HepG2 (cell line): ENCODE results near the gene AUTS2. TPM values are rescaled to one million over a fixed set of nuclear protein-coding genes. Genes with fewer than 3 reads are reported as not detected.

Experiments used
- ATAC-seq: fragments of 200-7000 bp; cut with Tn5 transposase; 3 replicates; pipeline ENCODE4 v1.9.1; 2020; ENCODE audit warnings: mild to moderate bottlenecking, moderate library complexity
- BruUV-seq: library from RNA; stranded (reverse); fragments of 400-500 nt; replicated peaks from 2 replicates; lab custom pipeline; 2021; lab: Mats Ljungman, UMichigan
- CTCF ChIA-PET: fragments of 300-600 bp; formaldehyde crosslinking; extraction: SDS; loops from one replicate; lab custom pipeline; 2021; ENCODE audit warnings: low total read pairs, inconsistent platforms, low intra/inter-chr PET ratio; lab: Yijun Ruan, JAX
- POLR2A ChIA-PET: fragments of 350-600 bp; sonication (Branson Sonifier 250); formaldehyde crosslinking; loops from one replicate; lab custom pipeline; 2020; ENCODE audit warnings: antibody characterized with exemption, inconsistent platforms; lab: Yijun Ruan, JAX
- DNase-seq: peaks from one replicate; pipeline ENCODE4 v3.0.0-alpha.2; 2015; ENCODE audit warnings: low spot score
- FAIRE-seq: peaks from 3 replicates; lab custom pipeline; 2011; peaks lifted over from hg19 to GRCh38; lab: Jason Lieb, UNC
- H2AFZ ChIP-seq: one replicate; pipeline ENCODE4 v1.6.1; 2011; ENCODE audit warnings: low read length, inconsistent platforms
- H3K27ac ChIP-seq: fragments of 300-600 bp; 3 replicates; pipeline ENCODE4 v1.8.0; 2011; ENCODE audit warnings: mixed run types, mild to moderate bottlenecking, mixed read lengths, low read length, inconsistent platforms; ENCODE audit not compliant: insufficient read depth; ENCODE audit errors: extremely low read length
- H3K27me3 ChIP-seq, 2 experiments: fragments of 200-600 bp in 1 of 2; 2 replicates in 1 of 2; 3 replicates in 1 of 2; pipeline versions ENCODE4 v1.6.0 to v1.8.0; 2011; ENCODE audit warnings: low read length in 2 of 2, mild to moderate bottlenecking in 2 of 2, moderate library complexity in 2 of 2, inconsistent platforms in 1 of 2; ENCODE audit not compliant: insufficient read depth in 2 of 2, control insufficient read depth in 1 of 2
- H3K36me3 ChIP-seq, 2 experiments: fragments of 200-600 bp in 1 of 2; replicated peaks in 1 of 2; 2 replicates in 1 of 2; 3 replicates in 1 of 2; pipeline versions ENCODE4 v1.5.1 to v1.8.0; 2011; ENCODE audit warnings: low read length in 2 of 2, inconsistent platforms in 1 of 2; ENCODE audit not compliant: insufficient read depth in 2 of 2, control insufficient read depth in 1 of 2
- H3K4me1 ChIP-seq: 2 replicates; pipeline ENCODE4 v1.5.1; 2012; ENCODE audit warnings: low read length, inconsistent platforms; ENCODE audit not compliant: insufficient read depth
- H3K4me2 ChIP-seq: 2 replicates; pipeline ENCODE4 v1.6.0; 2011; ENCODE audit warnings: low read depth, low read length, inconsistent platforms
- H3K4me3 ChIP-seq, 3 experiments: fragments of 200-600 bp in 1 of 3; sonication (generic), shearing (Covaris generic) in 1 of 3; replicated peaks in 1 of 3; 2 replicates each; pipeline ENCODE4 v1.5.1; 2011 to 2016; ENCODE audit warnings: low read length in 3 of 3, inconsistent platforms in 2 of 3, low read depth in 2 of 3, mild to moderate bottlenecking in 2 of 3, control low read depth in 1 of 3, mixed read lengths in 1 of 3; ENCODE audit not compliant: insufficient read depth in 1 of 3
- H3K79me2 ChIP-seq: one replicate; pipeline ENCODE4 v1.6.1; 2011; ENCODE audit warnings: low read length, inconsistent platforms; ENCODE audit not compliant: insufficient read depth
- H3K9ac ChIP-seq: 2 replicates; pipeline ENCODE4 v1.6.0; 2011; ENCODE audit warnings: mild to moderate bottlenecking, low read depth, low read length, inconsistent platforms; ENCODE audit not compliant: insufficient read depth
- H3K9me3 ChIP-seq: 2 replicates; pipeline ENCODE4 v1.5.1; 2012; ENCODE audit warnings: mild to moderate bottlenecking, low read length
- H4K20me1 ChIP-seq: 2 replicates; pipeline ENCODE4 v1.6.0; 2011; ENCODE audit warnings: inconsistent platforms, mild to moderate bottlenecking, low read length, moderate library complexity; ENCODE audit not compliant: insufficient read depth
- HOXA9 ChIP-seq: sonication (generic); formaldehyde crosslinking; IDR thresholded peaks from 2 replicates; pipeline ENCODE4 v1.8.1; 2022; ENCODE audit warnings: missing genetic modification reagents, mild to moderate bottlenecking, moderate library complexity, borderline replicate concordance
- MEF2D ChIP-seq: sonication (generic); formaldehyde crosslinking; IDR thresholded peaks from 2 replicates; pipeline ENCODE4 v1.5.1; 2020; ENCODE audit warnings: mild to moderate bottlenecking, missing genetic modification reagents
- PHF20 ChIP-seq: sonication (generic); formaldehyde crosslinking; IDR thresholded peaks from 2 replicates; pipeline ENCODE4 v1.5.0; 2020; ENCODE audit warnings: mild to moderate bottlenecking, missing genetic modification reagents
- ZBTB3 ChIP-seq: sonication (generic); formaldehyde crosslinking; IDR thresholded peaks from 2 replicates; pipeline ENCODE4 v1.4.0; 2020; ENCODE audit warnings: low read depth, mild to moderate bottlenecking, moderate library complexity, missing genetic modification reagents, borderline replicate concordance
- in situ Hi-C: cut with HindIII; loops from 2 replicates; pipeline ENCODE4 v1.10.0; 2017; ENCODE audit warnings: low pct_unique_long_range_greater_than_20kb; ENCODE audit not compliant: extremely low pct_ligation_motif_present
- intact Hi-C: fragments of 100-400 bp; cut with micrococcal nuclease; formaldehyde crosslinking; loops from one replicate; pipeline ENCODE4 v1.10.0; 2022; ENCODE audit not compliant: unreplicated experiment
- polyA plus RNA-seq, 8 experiments: library from polyadenylated mRNA; depleted of rRNA in 3 of 8; stranded (reverse) in 7 of 8; unstranded in 1 of 8; fragments of >200 nt; fragmentation: Illumina TruSeq in 4 of 8; extraction: Trizol in 4 of 8; gene quantifications; 2 replicates each; pipeline versions ENCODE4 v1.2.1 to v1.2.3, GENCODE V29; 2011 to 2016; ENCODE audit warnings: low read depth in 4 of 8, missing spikeins in 1 of 8, mixed read lengths in 1 of 8; ENCODE audit not compliant: insufficient read depth in 1 of 8
- total RNA-seq, 5 experiments: library from RNA; depleted of rRNA; stranded (reverse); fragments of >200 nt; fragmentation: Illumina TruSeq; extraction: Trizol; gene quantifications; 2 replicates each; pipeline ENCODE4 v1.2.3, GENCODE V29; 2016; ENCODE audit warnings: low read depth in 1 of 5
- TF ChIP-seq, protein P1 (sequence below): IDR thresholded peaks from 2 replicates; pipeline ENCODE4 v1.6.1; 2012; ENCODE audit warnings: low read length, improper control_type of control experiment
- TF ChIP-seq, protein P2 (sequence below): IDR thresholded peaks from 2 replicates; pipeline ENCODE4 v1.6.1; 2016; ENCODE audit warnings: missing genetic modification reagents, missing compliant biosample characterization

AUTS2 gene
- total and polyA plus RNA-seq, 2 of the 13 experiments (the other 11 are each of a cell fraction or from before 2014, with no cell fraction given) = 0.38 TPM; not detected in 1

- no peak for DNase-seq
- Histone ChIP-seq H3K4me2 (no peak overlapping the region), H3K27ac (no peak overlapping the region), H3K79me2 (no peaks in the 10 kb centered on the region), H3K27me3 (no peaks in the 10 kb centered on the region), H3K36me3 (no peaks in the 10 kb centered on the region), H3K4me1 (no peaks in the 10 kb centered on the region), H4K20me1 (no peaks in the 10 kb centered on the region), H3K4me3 (no peak overlapping the region), H3K9me3 (no peaks in the 10 kb centered on the region), H3K9ac (no peak overlapping the region), H2AFZ (no peak overlapping the region)
- POLR2A ChIA-PET = no interaction called here
- ATAC-seq = no peak
- CTCF ChIA-PET = no interaction called here
- intact Hi-C loops = no loop called here
- in situ Hi-C loops = no loop called here
- TF ChIP-seq HOXA9 (CRISPR knock-in tag) (no peak), ZBTB3 (CRISPR knock-in tag) (no peak), MEF2D (CRISPR knock-in tag) (no peak), PHF20 (CRISPR knock-in tag) (no peak)
- TF ChIP-seq, protein P1, sequence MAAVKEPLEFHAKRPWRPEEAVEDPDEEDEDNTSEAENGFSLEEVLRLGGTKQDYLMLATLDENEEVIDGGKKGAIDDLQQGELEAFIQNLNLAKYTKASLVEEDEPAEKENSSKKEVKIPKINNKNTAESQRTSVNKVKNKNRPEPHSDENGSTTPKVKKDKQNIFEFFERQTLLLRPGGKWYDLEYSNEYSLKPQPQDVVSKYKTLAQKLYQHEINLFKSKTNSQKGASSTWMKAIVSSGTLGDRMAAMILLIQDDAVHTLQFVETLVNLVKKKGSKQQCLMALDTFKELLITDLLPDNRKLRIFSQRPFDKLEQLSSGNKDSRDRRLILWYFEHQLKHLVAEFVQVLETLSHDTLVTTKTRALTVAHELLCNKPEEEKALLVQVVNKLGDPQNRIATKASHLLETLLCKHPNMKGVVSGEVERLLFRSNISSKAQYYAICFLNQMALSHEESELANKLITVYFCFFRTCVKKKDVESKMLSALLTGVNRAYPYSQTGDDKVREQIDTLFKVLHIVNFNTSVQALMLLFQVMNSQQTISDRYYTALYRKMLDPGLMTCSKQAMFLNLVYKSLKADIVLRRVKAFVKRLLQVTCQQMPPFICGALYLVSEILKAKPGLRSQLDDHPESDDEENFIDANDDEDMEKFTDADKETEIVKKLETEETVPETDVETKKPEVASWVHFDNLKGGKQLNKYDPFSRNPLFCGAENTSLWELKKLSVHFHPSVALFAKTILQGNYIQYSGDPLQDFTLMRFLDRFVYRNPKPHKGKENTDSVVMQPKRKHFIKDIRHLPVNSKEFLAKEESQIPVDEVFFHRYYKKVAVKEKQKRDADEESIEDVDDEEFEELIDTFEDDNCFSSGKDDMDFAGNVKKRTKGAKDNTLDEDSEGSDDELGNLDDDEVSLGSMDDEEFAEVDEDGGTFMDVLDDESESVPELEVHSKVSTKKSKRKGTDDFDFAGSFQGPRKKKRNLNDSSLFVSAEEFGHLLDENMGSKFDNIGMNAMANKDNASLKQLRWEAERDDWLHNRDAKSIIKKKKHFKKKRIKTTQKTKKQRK = no peak
- TF ChIP-seq, protein P2, sequence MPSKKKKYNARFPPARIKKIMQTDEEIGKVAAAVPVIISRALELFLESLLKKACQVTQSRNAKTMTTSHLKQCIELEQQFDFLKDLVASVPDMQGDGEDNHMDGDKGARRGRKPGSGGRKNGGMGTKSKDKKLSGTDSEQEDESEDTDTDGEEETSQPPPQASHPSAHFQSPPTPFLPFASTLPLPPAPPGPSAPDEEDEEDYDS (CRISPR knock-in tag) = no peak
- no TSS peak for BruUV-seq
- FAIRE-seq = no peak
Observed at GRCh38 chr7:69748530-69748929, 150.3 kb downstream of the AUTS2 start.
